Heart left ventricle (tissue), 16 donors: Measurements from ENCODE around the gene MPZ. TPM values are rescaled to one million over a fixed set of nuclear protein-coding genes. Genes with fewer than 3 reads are reported as not detected.
A peak's percentile ranks its signal among the peaks of the same experiment; 100 is the strongest.

Experiments used
- ATAC-seq, 4 donors: fragments of 200-7000 bp; cut with Tn5 transposase; one replicate each; pipeline ENCODE4 v1.9.1; 2020 to 2022; ENCODE audit warnings: moderate library complexity in 4 of 4, mild to moderate bottlenecking in 3 of 4, moderate number of reproducible peaks in 1 of 4
- DNase-seq, 5 donors: peaks; one replicate each; pipeline ENCODE4 v3.0.0-alpha.2; 2020
- H3K27ac ChIP-seq, 12 donors: fragments of 200-600 bp; sonication (generic) in 4 of 12; one replicate each; pipeline versions ENCODE4 v1.5.0 to v1.8.0; 2016 to 2022; ENCODE audit warnings: mild to moderate bottlenecking in 2 of 12
- H3K27me3 ChIP-seq, 9 donors: fragments of 200-600 bp; sonication (generic) in 2 of 9; one replicate each; pipeline versions ENCODE4 v1.5.1 to v1.8.0; 2016 to 2022; ENCODE audit warnings: mild to moderate bottlenecking in 3 of 9
- H3K36me3 ChIP-seq, 9 donors: fragments of 200-600 bp; sonication (generic) in 2 of 9; one replicate each; pipeline versions ENCODE4 v1.5.0 to v1.8.0; 2018 to 2022; ENCODE audit warnings: mild to moderate bottlenecking in 2 of 9
- H3K4me1 ChIP-seq, 12 donors: fragments of 200-600 bp; sonication (generic) in 4 of 12; one replicate each; pipeline versions ENCODE4 v1.5.0 to v1.8.0; 2016 to 2022; ENCODE audit warnings: mild to moderate bottlenecking in 3 of 12
- H3K4me3 ChIP-seq, 12 donors: fragments of 200-600 bp; sonication (generic) in 4 of 12; one replicate each; pipeline versions ENCODE4 v1.5.0 to v1.8.0; 2017 to 2022; ENCODE audit warnings: mild to moderate bottlenecking in 9 of 12, moderate library complexity in 4 of 12
- H3K9me3 ChIP-seq, 12 donors: fragments of 200-600 bp; sonication (generic) in 4 of 12; one replicate each; pipeline versions ENCODE4 v1.5.0 to v1.8.0; 2016 to 2022; ENCODE audit warnings: mild to moderate bottlenecking in 1 of 12
- CTCF ChIP-seq, 12 donors: fragments of 200-600 bp; sonication (generic) in 4 of 12; IDR thresholded peaks; one replicate each; pipeline versions ENCODE4 v1.5.0 to v1.8.0; 2018 to 2022; ENCODE audit warnings: antibody characterized with exemption in 12 of 12, mild to moderate bottlenecking in 5 of 12
- POLR2A ChIP-seq, 2 donors: fragments of 450-650 bp; IDR thresholded peaks; one replicate each; pipeline ENCODE4 v1.6.1; 2017; ENCODE audit warnings: antibody characterized with exemption in 2 of 2, mild to moderate bottlenecking in 2 of 2, moderate library complexity in 2 of 2
- WGBS, 4 donors: extraction: QIAGEN DNeasy Blood & Tissue Kit in 2 of 4; methylation state at CpG; one replicate each; pipeline versions ENCODE4 v1.1.5 to v1.1.7; 2013 to 2018; 5-methylcytosine and 5-hydroxymethylcytosine counted together
- intact Hi-C, 10 donors: fragments of 100-400 bp; cut with DNase I; formaldehyde crosslinking; loops; one replicate each; pipeline versions ENCODE4 v1.11.1 to v1.14.2; 2022
- polyA plus RNA-seq, 2 donors: library from polyadenylated mRNA; stranded (reverse); fragments of 200-250 nt; gene quantifications; one replicate each; pipeline ENCODE4 v1.2.3, GENCODE V29; 2013
- total RNA-seq, 9 donors: library from RNA; depleted of rRNA in 2 of 9; stranded (reverse); fragments of >200 nt in 2 of 9; fragmentation: NEBNext Ultra II Directional in 3 of 9; extraction: Animal tissue kit (Norgen Biotek cat#: 25700) in 3 of 9; gene quantifications; one replicate each; pipeline versions ENCODE4 v1.1.0 to v1.2.4, GENCODE V29; 2016 to 2023
- donor health status: ischemic (EF 13 %, LVEDD 7.1; RV severe dilation, severe dysfunction).
- donor health status: healthy with polysubstance abuse.
- donor health status: DM: no; HTN: yes; CAD: no.
- donor health status: DM: no; HTN: no; CAD: no.
- donor health status: ischemic (EF 25% LVEDD 6.9; RV normal size, moderate dysfunction).
- donor health status: ischemic (EF 25% LVEDD 5.7; RV mildly dilated, moderate dysfunction).
- donor health status: healthy.
- donor health status: DM: yes; HTN: yes; CAD: no.
- donor health status: ischemic (EF 35%, LVEDD 5.7; RV mildly dilated, moderate dysfunction).
- donor health status: nonischemic (EF 11% LVEDD 7.7; RV severe dilation, severe dysfunction).
- donor health status: DM: yes; HTN: yes; CAD: no.
- donor health status: PGD.
- donor health status: ischemic (EF 29% LVEDD 5.4; RV normal size, mild dysfunction).
- donor health status: nonischemic (EF 23%, LVEDD 6.1; RV moderate dilation, normal function).

MPZ gene
- total and polyA plus RNA-seq, 11 donors = 0.90 to 5.6 (median 2.3) TPM

DNA sequence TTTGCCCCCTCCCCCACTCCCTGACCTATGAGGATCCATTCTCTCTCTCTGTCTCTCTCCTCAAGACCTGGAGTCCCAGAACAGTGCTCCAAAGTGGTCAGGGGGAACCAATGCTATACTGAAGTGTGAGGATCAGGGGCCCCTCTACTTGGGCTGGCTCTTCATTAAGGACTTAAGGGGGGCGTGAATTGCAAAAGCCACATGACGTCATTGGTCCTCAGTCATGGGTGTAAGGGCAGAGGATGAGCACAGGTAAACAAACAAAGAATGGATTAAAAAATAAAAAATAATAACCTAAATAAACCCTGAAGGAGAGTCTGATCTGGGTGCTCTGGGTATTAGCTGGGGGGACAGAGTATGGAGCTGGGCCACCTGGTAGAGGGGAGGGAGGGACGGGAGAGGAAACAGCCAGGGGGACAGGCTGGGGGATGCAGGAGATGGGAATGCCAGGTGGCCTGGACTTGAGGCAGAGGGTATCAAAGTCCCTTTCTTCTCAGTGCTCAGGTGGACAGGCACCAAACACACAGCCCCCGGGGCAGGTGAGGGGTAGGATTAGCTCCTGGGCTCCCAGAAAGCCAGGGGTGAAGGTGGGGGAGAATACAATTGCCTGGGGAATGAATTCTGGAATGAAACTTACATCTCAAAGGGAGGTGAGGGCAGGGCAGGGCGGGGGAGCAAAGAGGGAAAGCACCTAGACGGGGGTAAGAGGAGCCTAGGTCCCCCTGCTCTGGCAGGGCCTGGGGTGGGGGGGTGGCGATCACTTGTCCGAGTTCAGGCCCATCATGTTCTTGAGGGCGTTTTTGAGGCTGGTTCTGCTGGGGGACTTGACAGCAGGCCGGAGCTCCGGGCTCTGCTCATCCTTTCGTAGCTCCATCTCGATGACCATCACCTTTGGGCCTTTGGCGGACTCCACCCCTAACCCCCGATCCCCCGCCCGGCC, 4.6 kb downstream of the MPZ start:
- intact Hi-C loops = loop anchor here in 1 of 10 donors (5.0 kb wide), 1 partner anchor 72 kb away; no protein-coding TSS in a partner anchor
- WGBS, 4 donors = 15 to 19% (median 16%) methylated on average over 17 of the region's 17 CpGs
- peaks cover 0 to 42% (median 12%) of the 10 kb centered on the region in 12 donors for H3K4me1 ChIP-seq
- no peak for TF ChIP-seq POLR2A (IDR thresholded peaks at IDR 0.05)
- no peak for TF ChIP-seq CTCF (IDR thresholded peaks at IDR 0.05)
- H3K4me3 ChIP-seq = peak overlapping the region; percentile 40 to 88 (median 76)
- peak in 2 of 4 donors; percentile 8 to 11 for ATAC-seq
- H3K27me3 ChIP-seq = no peaks in the 10 kb centered on the region
- H3K9me3 ChIP-seq = no peaks in the 10 kb centered on the region
- H3K36me3 ChIP-seq = no peaks in the 10 kb centered on the region
- DNase-seq = no peak
- H3K27ac ChIP-seq = peak overlapping the region in 10 of 12 donors; percentile 23 to 87 (median 50)

GRCh38 chr1:161300478-161300877, 9.3 kb downstream of the MPZ start:
- H3K4me3 ChIP-seq = no peak overlapping the region
- peaks cover 0 to 33% (median 6%) of the 10 kb centered on the region in 12 donors for H3K4me1 ChIP-seq
- WGBS, 4 donors = 72 to 91% (median 88%) methylated on average over 4 of the region's 4 CpGs
- TF ChIP-seq POLR2A (IDR thresholded peaks at IDR 0.05) (no peak), CTCF (IDR thresholded peaks at IDR 0.05) (no peak)
- DNase-seq (no peak), ATAC-seq (no peak)
- no peaks in the 10 kb centered on the region for H3K9me3 ChIP-seq
- H3K27ac ChIP-seq = no peak overlapping the region
- intact Hi-C loops = no loop called here
- no peaks in the 10 kb centered on the region for H3K36me3 ChIP-seq
- H3K27me3 ChIP-seq = no peaks in the 10 kb centered on the region

- Histone ChIP-seq H3K4me3 (no peak overlapping the region), H3K9me3 (no peaks in the 10 kb centered on the region), H3K27ac (no peak overlapping the region), H3K36me3 (no peaks in the 10 kb centered on the region), H3K27me3 (no peaks in the 10 kb centered on the region), H3K4me1 (peaks cover 0 to 23% (median under 1%) of the 10 kb centered on the region in 12 donors)
- DNase-seq (no peak), ATAC-seq (no peak)
- 75 to 80% (median 76%) methylated on average over 9 of the region's 9 CpGs for WGBS, 4 donors
- TF ChIP-seq CTCF (IDR thresholded peaks at IDR 0.05) (no peak), POLR2A (IDR thresholded peaks at IDR 0.05) (no peak)
- intact Hi-C loops = loop anchor here in 1 of 10 donors (5.0 kb wide), 1 partner anchor 58 kb away; no protein-coding TSS in a partner anchor
Observed at GRCh38 chr1:161299347-161299746, 10.4 kb downstream of the MPZ start.

DNA sequence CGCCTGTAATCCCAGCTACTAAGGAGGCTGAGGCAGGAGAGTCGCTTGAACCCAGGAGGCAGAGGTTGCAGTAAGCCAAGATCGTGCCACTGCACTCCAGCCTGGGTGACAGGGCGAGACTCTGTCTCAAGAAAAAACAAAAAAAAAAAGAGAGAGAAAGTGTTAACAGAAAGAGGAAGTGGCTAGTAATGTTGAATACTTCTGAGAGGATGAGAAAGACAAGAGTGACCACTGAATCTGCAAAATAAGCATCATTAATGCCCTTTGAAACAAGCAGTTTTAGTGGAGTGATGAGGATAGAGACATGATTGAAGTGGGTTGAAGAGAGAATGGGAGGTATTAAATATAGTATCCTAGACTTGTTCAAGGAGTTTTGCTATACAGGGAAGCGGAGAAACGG, 11.7 kb downstream of the MPZ start:
- DNase-seq (no peak), ATAC-seq (no peak)
- WGBS, 4 donors = 92 to 95% (median 93%) methylated on average over 6 of the region's 6 CpGs
- H3K27me3 ChIP-seq = no peaks in the 10 kb centered on the region
- TF ChIP-seq POLR2A (IDR thresholded peaks at IDR 0.05) = no peak
- TF ChIP-seq CTCF (IDR thresholded peaks at IDR 0.05) = no peak
- peaks cover 0 to 13% (median 0%) of the 10 kb centered on the region in 12 donors for H3K4me1 ChIP-seq
- H3K36me3 ChIP-seq = no peaks in the 10 kb centered on the region
- peak overlapping the region in 1 of 12 donors; percentile 6 for H3K27ac ChIP-seq
- intact Hi-C loops = loop anchor here in 1 of 10 donors (5.0 kb wide), 1 partner anchor 59 kb away; no protein-coding TSS in a partner anchor
- no peak overlapping the region for H3K4me3 ChIP-seq
- H3K9me3 ChIP-seq = no peaks in the 10 kb centered on the region
